HepG2 (cell line): ENCODE data around the gene SPDYE4. TPM values are rescaled to one million over a fixed set of nuclear protein-coding genes. Genes with fewer than 3 reads are reported as not detected.

ENCODE experiments used
- ATAC-seq: fragments of 200-7000 bp; cut with Tn5 transposase; 3 replicates; pipeline ENCODE4 v1.9.1; 2020; ENCODE audit warnings: mild to moderate bottlenecking, moderate library complexity
- BruUV-seq: library from RNA; stranded (reverse); fragments of 400-500 nt; replicated peaks from 2 replicates; lab custom pipeline; 2021; lab: Mats Ljungman, UMichigan
- CTCF ChIA-PET: fragments of 300-600 bp; formaldehyde crosslinking; extraction: SDS; loops from one replicate; lab custom pipeline; 2021; ENCODE audit warnings: low total read pairs, inconsistent platforms, low intra/inter-chr PET ratio; lab: Yijun Ruan, JAX
- POLR2A ChIA-PET: fragments of 350-600 bp; sonication (Branson Sonifier 250); formaldehyde crosslinking; loops from one replicate; lab custom pipeline; 2020; ENCODE audit warnings: antibody characterized with exemption, inconsistent platforms; lab: Yijun Ruan, JAX
- DNase-seq: peaks from one replicate; pipeline ENCODE4 v3.0.0-alpha.2; 2015; ENCODE audit warnings: low spot score
- FAIRE-seq: peaks from 3 replicates; lab custom pipeline; 2011; peaks lifted over from hg19 to GRCh38; lab: Jason Lieb, UNC
- H2AFZ ChIP-seq: one replicate; pipeline ENCODE4 v1.6.1; 2011; ENCODE audit warnings: low read length, inconsistent platforms
- H3K27ac ChIP-seq: fragments of 300-600 bp; 3 replicates; pipeline ENCODE4 v1.8.0; 2011; ENCODE audit warnings: mixed run types, mild to moderate bottlenecking, mixed read lengths, low read length, inconsistent platforms; ENCODE audit not compliant: insufficient read depth; ENCODE audit errors: extremely low read length
- H3K27me3 ChIP-seq, 2 experiments: fragments of 200-600 bp in 1 of 2; 2 replicates in 1 of 2; 3 replicates in 1 of 2; pipeline versions ENCODE4 v1.6.0 to v1.8.0; 2011; ENCODE audit warnings: low read length in 2 of 2, mild to moderate bottlenecking in 2 of 2, moderate library complexity in 2 of 2, inconsistent platforms in 1 of 2; ENCODE audit not compliant: insufficient read depth in 2 of 2, control insufficient read depth in 1 of 2
- H3K36me3 ChIP-seq, 2 experiments: fragments of 200-600 bp in 1 of 2; replicated peaks in 1 of 2; 2 replicates in 1 of 2; 3 replicates in 1 of 2; pipeline versions ENCODE4 v1.5.1 to v1.8.0; 2011; ENCODE audit warnings: low read length in 2 of 2, inconsistent platforms in 1 of 2; ENCODE audit not compliant: insufficient read depth in 2 of 2, control insufficient read depth in 1 of 2
- H3K4me1 ChIP-seq: 2 replicates; pipeline ENCODE4 v1.5.1; 2012; ENCODE audit warnings: low read length, inconsistent platforms; ENCODE audit not compliant: insufficient read depth
- H3K4me2 ChIP-seq: 2 replicates; pipeline ENCODE4 v1.6.0; 2011; ENCODE audit warnings: low read depth, low read length, inconsistent platforms
- H3K4me3 ChIP-seq, 3 experiments: fragments of 200-600 bp in 1 of 3; sonication (generic), shearing (Covaris generic) in 1 of 3; replicated peaks in 1 of 3; 2 replicates each; pipeline ENCODE4 v1.5.1; 2011 to 2016; ENCODE audit warnings: low read length in 3 of 3, inconsistent platforms in 2 of 3, low read depth in 2 of 3, mild to moderate bottlenecking in 2 of 3, control low read depth in 1 of 3, mixed read lengths in 1 of 3; ENCODE audit not compliant: insufficient read depth in 1 of 3
- H3K79me2 ChIP-seq: one replicate; pipeline ENCODE4 v1.6.1; 2011; ENCODE audit warnings: low read length, inconsistent platforms; ENCODE audit not compliant: insufficient read depth
- H3K9ac ChIP-seq: 2 replicates; pipeline ENCODE4 v1.6.0; 2011; ENCODE audit warnings: mild to moderate bottlenecking, low read depth, low read length, inconsistent platforms; ENCODE audit not compliant: insufficient read depth
- H3K9me3 ChIP-seq: 2 replicates; pipeline ENCODE4 v1.5.1; 2012; ENCODE audit warnings: mild to moderate bottlenecking, low read length
- H4K20me1 ChIP-seq: 2 replicates; pipeline ENCODE4 v1.6.0; 2011; ENCODE audit warnings: inconsistent platforms, mild to moderate bottlenecking, low read length, moderate library complexity; ENCODE audit not compliant: insufficient read depth
- FOSL1 ChIP-seq: sonication (generic); formaldehyde crosslinking; IDR thresholded peaks from 2 replicates; pipeline ENCODE4 v1.9.0; 2021; ENCODE audit warnings: missing genetic modification reagents, borderline replicate concordance
- JDP2 ChIP-seq: sonication (generic); formaldehyde crosslinking; IDR thresholded peaks from 2 replicates; pipeline ENCODE4 v1.8.1; 2022; ENCODE audit warnings: missing genetic modification reagents, borderline replicate concordance
- KIAA2018 ChIP-seq: sonication (generic); formaldehyde crosslinking; IDR thresholded peaks from 2 replicates; pipeline ENCODE4 v1.5.0; 2020; ENCODE audit warnings: mild to moderate bottlenecking, missing genetic modification reagents, borderline replicate concordance
- ZNF253 ChIP-seq: sonication (generic); formaldehyde crosslinking; IDR thresholded peaks from 2 replicates; pipeline ENCODE4 v1.8.0; 2022; ENCODE audit warnings: mild to moderate bottlenecking, missing genetic modification reagents, borderline replicate concordance
- ZNF317 ChIP-seq: sonication (generic); formaldehyde crosslinking; IDR thresholded peaks from 2 replicates; pipeline ENCODE4 v1.5.0; 2020; ENCODE audit warnings: mild to moderate bottlenecking, missing genetic modification reagents
- ZNF768 ChIP-seq: sonication (generic); formaldehyde crosslinking; IDR thresholded peaks from 2 replicates; pipeline ENCODE4 v1.4.0; 2020; ENCODE audit warnings: missing genetic modification reagents
- WGBS: methylation state at CpG from one replicate; pipeline ENCODE4 v1.1.6; 2017; ENCODE audit warnings: low lambda C conversion rate; 5-methylcytosine and 5-hydroxymethylcytosine counted together
- in situ Hi-C: cut with HindIII; loops from 2 replicates; pipeline ENCODE4 v1.10.0; 2017; ENCODE audit warnings: low pct_unique_long_range_greater_than_20kb; ENCODE audit not compliant: extremely low pct_ligation_motif_present
- intact Hi-C: fragments of 100-400 bp; cut with micrococcal nuclease; formaldehyde crosslinking; loops from one replicate; pipeline ENCODE4 v1.10.0; 2022; ENCODE audit not compliant: unreplicated experiment
- polyA plus RNA-seq, 8 experiments: library from polyadenylated mRNA; depleted of rRNA in 3 of 8; stranded (reverse) in 7 of 8; unstranded in 1 of 8; fragments of >200 nt; fragmentation: Illumina TruSeq in 4 of 8; extraction: Trizol in 4 of 8; gene quantifications; 2 replicates each; pipeline versions ENCODE4 v1.2.1 to v1.2.3, GENCODE V29; 2011 to 2016; ENCODE audit warnings: low read depth in 4 of 8, missing spikeins in 1 of 8, mixed read lengths in 1 of 8; ENCODE audit not compliant: insufficient read depth in 1 of 8
- total RNA-seq, 5 experiments: library from RNA; depleted of rRNA; stranded (reverse); fragments of >200 nt; fragmentation: Illumina TruSeq; extraction: Trizol; gene quantifications; 2 replicates each; pipeline ENCODE4 v1.2.3, GENCODE V29; 2016; ENCODE audit warnings: low read depth in 1 of 5

The SPDYE4 gene
- total and polyA plus RNA-seq, 2 of the 13 experiments (the other 11 are each of a cell fraction or from before 2014, with no cell fraction given): not detected

DNA sequence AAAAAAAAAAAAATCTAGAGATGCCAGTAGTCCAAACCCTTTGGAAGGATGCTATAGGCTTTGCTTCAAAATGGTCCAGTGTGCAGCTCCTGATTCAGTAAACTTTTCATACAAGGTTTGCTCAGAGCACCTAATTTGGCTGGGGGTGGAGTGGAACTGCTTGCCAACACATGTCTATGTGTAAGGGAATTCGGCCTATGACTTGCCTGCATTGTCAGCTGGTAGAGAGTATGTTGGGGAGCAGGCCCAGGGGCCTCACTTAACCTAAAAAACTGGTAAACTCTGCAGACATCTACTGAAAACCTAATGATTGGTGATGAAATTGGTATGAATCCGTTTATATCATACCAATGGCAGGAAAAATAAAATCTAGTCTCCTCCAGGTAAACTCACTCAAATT, 42.3 kb upstream of the SPDYE4 start:
- WGBS: 6% methylated on average over 2 of the region's 2 CpGs
- ATAC-seq: no peak
- Histone ChIP-seq H2AFZ (no peak overlapping the region), H3K9me3 (no peaks in the 10 kb centered on the region), H3K27me3 (peaks cover 3 to 43% of the 10 kb centered on the region in 2 experiments), H4K20me1 (no peaks in the 10 kb centered on the region), H3K9ac (no peak overlapping the region), H3K4me1 (no peaks in the 10 kb centered on the region), H3K27ac (no peak overlapping the region), H3K36me3 (no peaks in the 10 kb centered on the region), H3K79me2 (no peaks in the 10 kb centered on the region), H3K4me2 (no peak overlapping the region), H3K4me3 (no peak overlapping the region)
- no peak for DNase-seq
- POLR2A ChIA-PET: no interaction called here
- CTCF ChIA-PET: no interaction called here
- TF ChIP-seq ZNF768 (no peak), KIAA2018 (no peak), ZNF253 (CRISPR knock-in tag) (no peak), JDP2 (CRISPR knock-in tag) (no peak), ZNF317 (CRISPR knock-in tag) (no peak), FOSL1 (CRISPR knock-in tag) (no peak)
- in situ Hi-C loops: no loop called here
- intact Hi-C loops: loop anchor here (5.0 kb wide), 1 partner anchor 97 kb away; no protein-coding TSS in a partner anchor
- no peak for FAIRE-seq
- BruUV-seq: no TSS peak
